Bronchial epithelial cell (primary cell): ENCODE measurements around the gene SLC5A4. TPM values are rescaled to one million over a fixed set of nuclear protein-coding genes. Genes with fewer than 3 reads are reported as not detected.

Experiments
- DNase-seq: peaks from one replicate; pipeline ENCODE4 v3.0.0-alpha.2; 2010; ENCODE audit warnings: low read depth
- FAIRE-seq: peaks from 2 replicates; lab custom pipeline; 2011; peaks lifted over from hg19 to GRCh38; lab: Jason Lieb, UNC
- H3K27me3 ChIP-seq: 2 replicates; pipeline ENCODE4 v1.5.1; 2011; ENCODE audit warnings: low read length; ENCODE audit not compliant: control insufficient read depth, insufficient read depth
- H3K36me3 ChIP-seq: 2 replicates; pipeline ENCODE4 v1.5.1; 2011; ENCODE audit warnings: low read length; ENCODE audit not compliant: control insufficient read depth, insufficient read depth
- H3K4me3 ChIP-seq: 2 replicates; pipeline ENCODE4 v1.5.1; 2011; ENCODE audit warnings: mild to moderate bottlenecking, low read depth, low read length, control low read depth
- CTCF ChIP-seq: IDR thresholded peaks from 2 replicates; pipeline ENCODE4 v1.5.1; 2011; ENCODE audit warnings: mild to moderate bottlenecking, moderate library complexity, low read length, control low read depth, inconsistent platforms; ENCODE audit not compliant: insufficient read depth, severe bottlenecking
- total RNA-seq: library from RNA; depleted of rRNA; stranded (reverse); fragments of >200 nt; gene quantifications from 2 replicates; pipeline ENCODE4 v1.2.1, GENCODE V29; 2014

SLC5A4 gene
- total RNA-seq, 1 donor from 2014 or later = not detected

GRCh38 chr22:32211011-32211410 lies 44.1 kb downstream of the SLC5A4 start:
- Histone ChIP-seq H3K27me3 (peaks cover 2% of the 10 kb centered on the region), H3K36me3 (no peaks in the 10 kb centered on the region), H3K4me3 (no peak overlapping the region)
- TF ChIP-seq CTCF = no peak
- FAIRE-seq (no peak), DNase-seq (no peak)

- TF ChIP-seq CTCF = no peak
- Histone ChIP-seq H3K36me3 (no peaks in the 10 kb centered on the region), H3K4me3 (no peak overlapping the region), H3K27me3 (peaks cover 2% of the 10 kb centered on the region)
- FAIRE-seq = no peak
- no peak for DNase-seq
Observed at GRCh38 chr22:32208681-32209080, 46.5 kb downstream of the SLC5A4 start.

- DNase-seq (no peak), FAIRE-seq (no peak)
- TF ChIP-seq CTCF = no peak
- Histone ChIP-seq H3K36me3 (no peaks in the 10 kb centered on the region), H3K27me3 (peaks cover 3% of the 10 kb centered on the region), H3K4me3 (no peak overlapping the region)
Observed at GRCh38 chr22:32207971-32208480, 47.1 kb downstream of the SLC5A4 start.

GRCh38 chr22:32206774-32207758 lies 48.1 kb downstream of the SLC5A4 start:
- peak; percentile 38 for DNase-seq
- Histone ChIP-seq H3K36me3 (no peaks in the 10 kb centered on the region), H3K4me3 (no peak overlapping the region), H3K27me3 (peaks cover 5% of the 10 kb centered on the region)
- FAIRE-seq = no peak
- TF ChIP-seq CTCF = peak; percentile 87

- FAIRE-seq (no peak), DNase-seq (no peak)
- Histone ChIP-seq H3K4me3 (no peak overlapping the region), H3K36me3 (no peaks in the 10 kb centered on the region), H3K27me3 (peaks cover 5% of the 10 kb centered on the region)
- no peak for TF ChIP-seq CTCF
Observed at GRCh38 chr22:32205974-32206773, 49.0 kb downstream of the SLC5A4 start.
